ENCODE measurements around the gene SRSF7.

GRCh38 chr2:38723173-38723572, 28.0 kb downstream of the SRSF7 start:
- TF ChIP-seq POLR2AphosphoS5 (IDR thresholded peaks at IDR 0.05) (no peak), CTCF (IDR thresholded peaks at IDR 0.05) (no peak), POLR2A (IDR thresholded peaks at IDR 0.05) (no peak)
